CD4-positive, CD25-positive, alpha-beta regulatory T cell (primary cell): Measurements from ENCODE around the gene MLC1. TPM values are rescaled to one million over a fixed set of nuclear protein-coding genes. Genes with fewer than 3 reads are reported as not detected.

Experiments used
- ATAC-seq, 2 donors: fragments of 150-1000 bp; cut with Tn5 transposase; one replicate each; pipeline ENCODE4 v1.10.0; 2021; ENCODE audit warnings: low read depth in 2 of 2, moderate number of reproducible peaks in 2 of 2, moderate library complexity in 1 of 2
- DNase-seq, 3 donors: peaks; one replicate each; pipeline versions ENCODE4 v3.0.0 to v3.0.0-alpha.2; 2012 to 2022; ENCODE audit warnings: mixed read lengths in 1 of 3
- H3K27ac ChIP-seq: one replicate; pipeline ENCODE4 v1.7.0; 2013; ENCODE audit warnings: mild to moderate bottlenecking, low read length; ENCODE audit not compliant: insufficient read depth, poor library complexity, severe bottlenecking
- H3K27me3 ChIP-seq: one replicate; pipeline ENCODE4 v1.7.0; 2013; ENCODE audit warnings: low read length; ENCODE audit not compliant: control insufficient read depth, insufficient read depth
- H3K36me3 ChIP-seq: one replicate; pipeline ENCODE4 v1.7.0; 2013; ENCODE audit warnings: mild to moderate bottlenecking, low read length, moderate library complexity; ENCODE audit not compliant: control insufficient read depth, insufficient read depth
- H3K4me1 ChIP-seq: 2 replicates; pipeline ENCODE4 v1.7.0; 2013; ENCODE audit warnings: mild to moderate bottlenecking, low read length; ENCODE audit not compliant: insufficient read depth, control insufficient read depth, poor library complexity, severe bottlenecking
- H3K4me3 ChIP-seq: one replicate; pipeline ENCODE4 v1.7.0; 2013; ENCODE audit warnings: low read depth, mild to moderate bottlenecking, low read length, moderate library complexity
- H3K9me3 ChIP-seq, 2 experiments: 1 replicate in 1 of 2; 2 replicates in 1 of 2; pipeline ENCODE4 v1.7.0; 2013; ENCODE audit warnings: low read length in 2 of 2, mild to moderate bottlenecking in 1 of 2, moderate library complexity in 1 of 2; ENCODE audit not compliant: control insufficient read depth in 2 of 2
- H3K27ac Mint-ChIP-seq, 3 donors: one replicate each; pipeline ENCODE4 v1.8.0; 2020 to 2022; ENCODE audit warnings: mild to moderate bottlenecking in 3 of 3, mixed read lengths in 3 of 3, moderate library complexity in 2 of 3
- H3K27me3 Mint-ChIP-seq: one replicate; pipeline ENCODE4 v1.8.0; 2022; ENCODE audit warnings: mild to moderate bottlenecking, mixed read lengths
- H3K36me3 Mint-ChIP-seq: one replicate; pipeline ENCODE4 v1.8.0; 2020; ENCODE audit warnings: mixed read lengths
- H3K4me1 Mint-ChIP-seq, 4 donors: one replicate each; pipeline ENCODE4 v1.8.0; 2020 to 2022; ENCODE audit warnings: mixed read lengths in 4 of 4, mild to moderate bottlenecking in 1 of 4
- H3K4me3 Mint-ChIP-seq, 4 donors: one replicate each; pipeline ENCODE4 v1.8.0; 2020 to 2022; ENCODE audit warnings: mild to moderate bottlenecking in 4 of 4, mixed read lengths in 4 of 4, moderate library complexity in 3 of 4
- H3K9me3 Mint-ChIP-seq, 7 donors: one replicate each; pipeline ENCODE4 v1.8.0; 2020 to 2022; ENCODE audit warnings: mixed read lengths in 7 of 7, mild to moderate bottlenecking in 3 of 7, moderate library complexity in 2 of 7
- polyA plus RNA-seq, 4 donors: library from polyadenylated mRNA; unstranded; fragments of 300-500 nt; fragmentation: Illumina TruSeq; gene quantifications; one replicate each; pipeline ENCODE4 v1.2.3, GENCODE V29; 2021
- total RNA-seq: library from RNA; stranded (reverse); gene quantifications from one replicate; pipeline ENCODE4 v1.2.3, GENCODE V29; 2022

MLC1 gene
- total and polyA plus RNA-seq, 5 donors from 2014 or later = 0.20 to 1.1 (median 0.57) TPM; not detected in 1

- peak in 1 of 3 donors; percentile 73 for DNase-seq
- Histone ChIP-seq H3K9me3 (no peaks in the 10 kb centered on the region), H3K4me3 (no peak overlapping the region), H3K4me1 (peaks cover 57% of the 10 kb centered on the region), H3K27me3 (no peaks in the 10 kb centered on the region), H3K27ac (peak overlapping the region; percentile 41), H3K36me3 (no peaks in the 10 kb centered on the region)
- ATAC-seq = peak; percentile 14 to 58
- peak overlapping the region in 1 of 3 donors; percentile 91 for H3K27ac Mint-ChIP-seq
- H3K4me1 Mint-ChIP-seq = peaks cover 9 to 41% (median 17%) of the 10 kb centered on the region in 4 donors
- no peaks in the 10 kb centered on the region for H3K36me3 Mint-ChIP-seq
- peak overlapping the region in 3 of 4 donors; percentile 26 to 78 (median 54) for H3K4me3 Mint-ChIP-seq
- no peaks in the 10 kb centered on the region for H3K9me3 Mint-ChIP-seq
- H3K27me3 Mint-ChIP-seq = peaks cover 4% of the 10 kb centered on the region
Observed at GRCh38 chr22:50016988-50017700, 68.1 kb downstream of the MLC1 start.

GRCh38 chr22:50016308-50016987, 68.8 kb downstream of the MLC1 start:
- Mint-ChIP-seq H3K36me3 (no peaks in the 10 kb centered on the region), H3K4me1 (peaks cover 9 to 47% (median 19%) of the 10 kb centered on the region in 4 donors), H3K27ac (no peak overlapping the region), H3K4me3 (peak overlapping the region in 1 of 4 donors; percentile 25), H3K9me3 (no peaks in the 10 kb centered on the region), H3K27me3 (peaks cover 4% of the 10 kb centered on the region)
- no peaks in the 10 kb centered on the region for H3K9me3 ChIP-seq
- peak overlapping the region; percentile 41 for H3K27ac ChIP-seq
- ATAC-seq (peak in 1 of 2 donors; percentile 15), DNase-seq (no peak)
- peaks cover 60% of the 10 kb centered on the region for H3K4me1 ChIP-seq
- H3K27me3 ChIP-seq = no peaks in the 10 kb centered on the region
- H3K4me3 ChIP-seq = no peak overlapping the region
- no peaks in the 10 kb centered on the region for H3K36me3 ChIP-seq

GRCh38 chr22:50015451-50016307, 69.5 kb downstream of the MLC1 start:
- Mint-ChIP-seq H3K4me3 (peak overlapping the region in 2 of 4 donors; percentile 25 to 48), H3K36me3 (no peaks in the 10 kb centered on the region), H3K27ac (no peak overlapping the region), H3K4me1 (peaks cover 9 to 51% (median 22%) of the 10 kb centered on the region in 4 donors), H3K27me3 (peaks cover 4% of the 10 kb centered on the region), H3K9me3 (no peaks in the 10 kb centered on the region)
- no peak overlapping the region for H3K27ac ChIP-seq
- H3K27me3 ChIP-seq = no peaks in the 10 kb centered on the region
- ATAC-seq = no peak
- DNase-seq = no peak
- no peaks in the 10 kb centered on the region for H3K36me3 ChIP-seq
- H3K4me3 ChIP-seq = no peak overlapping the region
- H3K9me3 ChIP-seq = no peaks in the 10 kb centered on the region
- H3K4me1 ChIP-seq = peaks cover 67% of the 10 kb centered on the region

- Mint-ChIP-seq H3K36me3 (no peaks in the 10 kb centered on the region), H3K4me1 (peaks cover 9 to 51% (median 22%) of the 10 kb centered on the region in 4 donors), H3K9me3 (no peaks in the 10 kb centered on the region), H3K4me3 (no peak overlapping the region), H3K27me3 (peaks cover 4% of the 10 kb centered on the region), H3K27ac (no peak overlapping the region)
- H3K4me3 ChIP-seq = no peak overlapping the region
- H3K4me1 ChIP-seq = peaks cover 74% of the 10 kb centered on the region
- no peaks in the 10 kb centered on the region for H3K36me3 ChIP-seq
- ATAC-seq (no peak), DNase-seq (peak in 1 of 3 donors; percentile 26)
- H3K27me3 ChIP-seq = no peaks in the 10 kb centered on the region
- no peak overlapping the region for H3K27ac ChIP-seq
- H3K9me3 ChIP-seq = no peaks in the 10 kb centered on the region
Observed at GRCh38 chr22:50014655-50015401, 70.4 kb downstream of the MLC1 start.

GRCh38 chr22:50014053-50014501, 71.1 kb downstream of the MLC1 start:
- ATAC-seq (no peak), DNase-seq (no peak)
- H3K36me3 ChIP-seq = no peaks in the 10 kb centered on the region
- no peaks in the 10 kb centered on the region for H3K27me3 ChIP-seq
- Mint-ChIP-seq H3K9me3 (no peaks in the 10 kb centered on the region), H3K4me3 (peak overlapping the region; percentile 9 to 54 (median 36)), H3K27me3 (peaks cover 4% of the 10 kb centered on the region), H3K36me3 (no peaks in the 10 kb centered on the region), H3K27ac (peak overlapping the region in 1 of 3 donors; percentile 26), H3K4me1 (peaks cover 7 to 49% (median 19%) of the 10 kb centered on the region in 4 donors)
- H3K27ac ChIP-seq = no peak overlapping the region
- no peak overlapping the region for H3K4me3 ChIP-seq
- H3K4me1 ChIP-seq = peaks cover 74% of the 10 kb centered on the region
- no peaks in the 10 kb centered on the region for H3K9me3 ChIP-seq

GRCh38 chr22:50012211-50013181, 72.7 kb downstream of the MLC1 start, which contains the start of gene IL17REL:
TSS of gene IL17REL (minus strand) at chr22:50012765. CDS start at chr22:50012646, 119 bp downstream.
- H3K4me1 Mint-ChIP-seq = peaks cover 0 to 35% (median 6%) of the 10 kb centered on the region in 4 donors
- Histone ChIP-seq H3K4me1 (peaks cover 62% of the 10 kb centered on the region), H3K27me3 (no peaks in the 10 kb centered on the region), H3K9me3 (no peaks in the 10 kb centered on the region), H3K36me3 (no peaks in the 10 kb centered on the region), H3K4me3 (no peak within 1 kb of the TSS), H3K27ac (peak within 1 kb of the TSS; percentile 77)
- DNase-seq = no peak
- no peak for ATAC-seq
- H3K27me3 Mint-ChIP-seq = peaks cover 4% of the 10 kb centered on the region
- H3K27ac Mint-ChIP-seq = peak within 1 kb of the TSS; percentile 29 to 91 (median 78)
- H3K4me3 Mint-ChIP-seq = peak within 1 kb of the TSS; percentile 56 to 79 (median 70)
- no peaks in the 10 kb centered on the region for H3K9me3 Mint-ChIP-seq
- H3K36me3 Mint-ChIP-seq = no peaks in the 10 kb centered on the region
